Measurements from ENCODE around the gene NCOA3.

- TF ChIP-seq POLR2A (IDR thresholded peaks at IDR 0.05) (no peak), CTCF (IDR thresholded peaks at IDR 0.05) (no peak), EP300 (IDR thresholded peaks at IDR 0.05) (peak in 1 of 4 donors; percentile 23)
Observed at GRCh38 chr20:47493963-47494293, 7.8 kb upstream of the NCOA3 start.
